Measurements from ENCODE around the gene TRAF5. TPM values are rescaled to one million over a fixed set of nuclear protein-coding genes. Genes with fewer than 3 reads are reported as not detected.

TRAF5 gene
- total RNA-seq, 2 donors from 2014 or later, result 45.1 to 52.6 TPM

DNA sequence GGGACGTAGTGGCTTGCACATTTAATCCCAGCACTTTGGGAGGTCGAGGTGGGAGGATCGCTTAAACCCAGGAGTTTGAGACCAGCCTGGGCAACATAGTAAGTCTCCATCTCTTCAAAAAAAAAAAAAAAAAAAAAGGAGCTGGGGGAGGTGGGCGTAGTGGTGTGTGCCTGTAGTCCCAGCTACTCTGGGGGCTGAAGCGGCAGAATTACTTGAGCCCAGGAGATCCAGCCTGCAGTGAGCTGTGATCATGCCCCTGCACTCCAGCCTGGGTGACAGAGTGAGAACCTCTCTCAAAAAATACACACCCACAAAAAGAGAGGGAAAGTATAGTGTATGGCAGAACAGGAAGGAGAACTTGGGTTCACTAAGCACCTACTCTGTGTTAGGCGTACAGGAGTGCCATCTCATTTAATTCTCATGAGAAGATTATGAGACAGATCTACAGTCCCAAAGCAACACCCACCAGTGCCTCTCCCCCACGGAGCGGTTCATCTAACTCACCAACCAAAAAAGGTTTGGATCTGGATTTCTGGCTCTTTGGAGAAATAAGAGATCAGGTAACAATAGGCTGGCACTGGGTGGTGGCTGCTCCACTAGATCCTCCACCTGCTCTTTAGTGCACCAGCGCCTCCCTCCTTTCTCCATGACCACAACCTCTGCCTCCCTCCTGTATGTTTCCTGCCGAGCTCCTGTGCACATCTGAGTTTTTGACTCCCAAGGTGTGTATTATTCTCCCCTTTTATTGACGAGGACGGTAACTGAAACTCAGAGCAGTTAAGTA, 1.4 kb upstream of the TRAF5 start:
- no peak for DNase-seq (ENCODE audit: low spot score)
- intact Hi-C loops (cut with DNase I), result loop anchor here in 1 of 2 donors (10.0 kb wide), 1 partner anchor 150 kb away; no protein-coding TSS in a partner anchor

DNA sequence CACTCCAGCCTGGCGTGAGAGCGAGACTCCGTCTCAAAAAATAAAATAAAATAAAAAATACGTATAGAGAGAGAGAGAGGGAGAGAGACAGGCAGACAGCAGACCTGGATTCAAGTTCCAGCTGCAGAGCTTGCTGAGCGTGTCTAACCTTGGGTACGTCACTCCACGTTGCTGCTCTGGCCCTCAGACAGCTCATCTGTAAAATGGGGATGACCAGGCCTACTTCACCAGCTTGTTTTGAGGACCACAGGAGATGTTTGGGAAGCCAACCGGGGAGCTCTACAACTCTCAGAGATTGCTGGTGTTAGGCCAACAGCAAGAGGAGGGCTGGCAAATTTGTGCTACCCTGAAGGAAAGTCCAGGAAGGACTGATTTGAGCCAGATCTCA, 499 bp upstream of the TRAF5 start:
- intact Hi-C loops (cut with DNase I), result loop anchor here in 1 of 2 donors (10.0 kb wide), 1 partner anchor 149 kb away; no protein-coding TSS in a partner anchor
- no peak for DNase-seq (ENCODE audit: low spot score)

DNA sequence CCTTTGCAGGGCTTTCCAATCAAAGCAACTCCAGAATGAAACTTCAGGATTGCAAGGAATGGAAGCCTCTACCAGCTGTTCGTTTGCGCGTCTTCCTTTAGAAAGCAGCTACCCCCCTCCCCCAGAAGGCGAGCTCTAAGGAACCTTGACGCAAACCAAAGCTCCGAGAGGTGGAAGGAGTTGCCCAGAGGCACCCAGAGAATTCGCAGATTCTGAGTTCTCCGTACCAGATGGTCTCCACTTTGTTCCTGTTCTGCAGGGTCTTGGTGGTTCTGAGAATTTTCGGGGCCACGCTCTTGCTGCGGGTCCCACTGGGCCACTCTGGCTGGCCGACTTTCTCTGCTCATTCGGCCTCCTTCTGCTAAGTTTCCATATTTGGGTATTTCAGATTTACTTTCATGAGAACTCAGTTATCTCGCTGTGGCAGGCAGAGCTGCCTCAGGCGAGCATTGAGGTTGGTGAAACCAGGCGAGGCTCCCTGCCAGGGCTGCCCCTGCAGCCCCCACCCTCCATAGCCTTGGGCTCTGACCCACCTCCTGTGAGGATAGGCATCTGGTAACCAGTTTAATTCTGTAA, 801 bp downstream of the TRAF5 start:
- intact Hi-C loops (cut with DNase I), result loop anchor here in 1 of 2 donors (10.0 kb wide), 1 partner anchor 147 kb away; no protein-coding TSS in a partner anchor
- DNase-seq (ENCODE audit: low spot score), result no peak

DNA sequence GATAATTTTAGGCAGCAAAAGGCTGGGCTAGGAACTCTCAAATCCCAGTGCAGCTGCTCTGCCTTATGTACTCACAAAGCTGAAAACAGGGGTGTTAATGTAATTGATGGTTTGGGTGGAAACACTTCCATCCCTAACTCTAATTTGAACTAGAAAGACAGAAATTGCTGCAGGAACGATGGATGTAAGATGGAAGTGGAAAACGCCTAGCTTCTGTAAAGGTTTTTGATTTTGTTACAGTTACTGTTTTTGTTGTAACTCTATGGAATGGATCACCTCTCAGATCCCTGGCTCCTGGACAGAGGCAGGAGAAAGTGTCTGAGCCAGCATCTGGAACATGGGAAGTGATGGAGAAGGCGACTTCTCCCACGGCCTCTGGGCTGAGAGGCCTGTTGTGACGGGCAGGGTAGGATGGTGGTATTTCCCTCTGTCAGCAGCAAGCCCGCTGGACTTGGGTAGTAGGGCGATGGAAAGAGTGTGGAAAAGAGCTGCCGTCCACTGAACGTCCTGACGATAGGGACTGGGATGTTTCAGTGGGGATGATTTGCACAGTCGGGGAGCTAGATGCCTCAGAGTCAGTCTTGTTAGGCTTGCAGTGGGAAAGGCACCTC, 1.6 kb downstream of the TRAF5 start:
- intact Hi-C loops (cut with DNase I), result loop anchor here in 1 of 2 donors (10.0 kb wide), 1 partner anchor 147 kb away; no protein-coding TSS in a partner anchor
- DNase-seq (ENCODE audit: low spot score), result no peak

DNA sequence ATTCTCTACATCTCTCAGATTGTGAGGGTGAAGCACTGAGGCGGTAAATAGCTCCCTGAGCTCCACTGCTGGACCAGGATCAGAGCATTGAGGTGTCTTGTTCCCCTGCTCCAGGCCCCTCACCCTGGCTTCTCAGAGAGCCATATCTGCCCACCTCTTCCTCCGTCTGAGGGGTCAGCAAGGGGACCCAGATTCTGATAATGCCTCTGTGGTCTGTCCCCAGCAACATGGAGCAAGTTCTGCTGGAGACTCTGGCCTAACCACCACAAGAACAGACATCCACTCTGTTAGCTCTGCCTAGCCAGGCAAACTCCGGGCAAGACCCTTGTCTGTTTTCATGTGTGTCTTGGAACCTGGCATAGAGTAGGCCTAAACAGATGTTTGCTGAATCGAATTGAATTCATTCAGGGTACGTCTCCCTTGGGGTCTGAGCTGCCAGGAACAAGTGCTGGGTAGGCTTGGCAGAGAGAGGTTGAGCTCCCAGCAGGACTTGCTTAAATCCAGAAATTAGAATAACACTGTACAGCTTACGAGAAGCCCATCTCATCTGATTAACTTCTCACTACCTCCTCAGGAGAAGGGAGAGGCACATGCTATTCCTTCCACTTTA, 2.3 kb downstream of the TRAF5 start:
- intact Hi-C loops (cut with DNase I), result loop anchor here in 1 of 2 donors (10.0 kb wide), 1 partner anchor 146 kb away; no protein-coding TSS in a partner anchor
- DNase-seq (ENCODE audit: low spot score), result no peak

DNA sequence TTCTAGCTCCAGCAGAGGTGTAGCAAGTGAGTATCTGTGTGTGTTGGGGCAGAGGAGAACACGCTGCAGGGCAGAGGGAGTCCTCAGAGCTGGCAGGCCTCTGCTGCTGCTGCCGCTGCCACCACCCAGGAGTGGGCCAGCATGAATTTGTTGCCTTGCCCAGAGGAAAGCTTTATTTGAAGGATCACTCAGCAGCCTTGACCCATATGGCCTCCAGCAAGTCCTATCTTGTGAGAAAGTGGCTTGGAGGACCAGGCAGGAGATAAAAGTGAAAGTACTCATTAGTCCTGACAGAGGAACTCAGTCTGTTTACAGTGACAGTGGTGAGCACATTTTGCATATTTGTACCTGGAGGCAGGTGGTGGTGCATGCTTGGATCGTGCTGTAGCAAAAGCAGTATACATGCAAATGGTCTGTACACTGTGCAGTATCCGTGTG, 3.1 kb downstream of the TRAF5 start:
- intact Hi-C loops (cut with DNase I), result loop anchor here (10.0 kb wide), 1 partner anchor 145 kb away; no protein-coding TSS in a partner anchor

DNA sequence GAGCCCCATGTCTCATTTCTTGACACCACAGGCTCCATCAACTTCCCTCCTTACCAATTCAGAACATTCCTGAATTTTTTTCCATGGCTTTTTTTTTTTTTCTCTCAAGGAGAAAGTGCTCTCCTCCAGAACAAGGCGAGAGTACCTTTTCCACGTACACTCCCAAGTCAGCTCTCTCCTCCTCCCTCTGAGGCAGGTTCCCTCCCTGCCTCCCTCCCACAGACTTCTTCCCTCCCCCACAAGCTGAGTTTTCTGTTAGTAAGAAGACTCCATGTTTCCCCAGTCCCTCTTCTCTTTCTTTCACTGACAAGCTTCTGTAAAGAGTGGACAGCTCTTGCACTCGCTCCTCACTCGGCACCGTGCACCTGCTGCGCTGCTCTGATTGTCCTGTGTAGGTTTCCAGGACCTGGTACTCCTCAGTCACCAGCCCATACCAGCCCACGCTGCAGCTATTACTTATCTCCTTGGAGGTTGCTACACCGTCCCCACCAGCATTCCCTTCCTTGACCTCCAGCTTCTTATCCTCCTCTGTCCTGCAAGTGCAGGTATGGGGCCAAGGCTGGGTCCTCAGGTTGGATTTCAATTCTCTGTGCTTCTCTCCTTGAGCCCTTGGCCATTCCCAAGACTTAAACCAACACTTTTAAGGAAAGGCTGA, 3.8 kb downstream of the TRAF5 start:
- DNase-seq (ENCODE audit: low spot score), result no peak
- intact Hi-C loops (cut with DNase I), result loop anchor here in 1 of 2 donors (10.0 kb wide), 1 partner anchor 144 kb away; no protein-coding TSS in a partner anchor

More for the DNA sequence above, 3.1 kb downstream of the TRAF5 start:
- no peak for DNase-seq (ENCODE audit: low spot score)

DNA sequence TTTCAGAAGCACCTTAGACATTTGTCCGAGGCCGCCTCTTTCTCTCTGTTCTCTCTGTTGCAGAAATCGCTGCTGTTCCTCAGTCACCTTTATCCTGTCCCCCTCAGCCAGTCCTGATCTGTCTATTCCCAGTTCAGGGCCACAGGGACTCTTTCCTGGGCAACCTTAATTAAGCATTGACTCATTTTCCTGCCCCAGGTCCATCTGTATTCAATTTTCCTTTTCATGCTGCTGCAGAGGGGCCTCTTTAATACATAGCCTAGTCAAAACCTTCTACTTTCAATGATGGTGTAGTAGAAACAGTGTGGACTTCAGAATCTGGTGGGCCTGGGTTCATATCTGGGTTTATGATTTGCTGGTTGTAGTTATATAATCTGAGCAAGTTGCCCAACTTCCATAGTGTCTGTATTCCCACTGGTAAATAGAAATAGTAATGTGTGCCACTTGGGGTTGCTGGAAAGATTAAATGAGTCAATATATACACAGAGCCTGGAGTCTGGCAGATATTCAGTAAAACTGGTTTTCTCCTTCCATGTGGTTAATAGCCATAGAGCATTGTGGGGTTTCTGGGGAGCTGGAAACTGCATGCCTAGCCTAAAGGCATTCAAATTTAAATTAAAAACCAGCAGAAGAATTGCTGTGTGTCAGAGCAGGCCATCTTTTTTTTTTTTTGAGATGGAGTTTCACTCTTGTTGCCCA, 4.5 kb downstream of the TRAF5 start:
- intact Hi-C loops (cut with DNase I), result loop anchor here in 1 of 2 donors (10.0 kb wide), 1 partner anchor 144 kb away; no protein-coding TSS in a partner anchor
- no peak for DNase-seq (ENCODE audit: low spot score)

DNA sequence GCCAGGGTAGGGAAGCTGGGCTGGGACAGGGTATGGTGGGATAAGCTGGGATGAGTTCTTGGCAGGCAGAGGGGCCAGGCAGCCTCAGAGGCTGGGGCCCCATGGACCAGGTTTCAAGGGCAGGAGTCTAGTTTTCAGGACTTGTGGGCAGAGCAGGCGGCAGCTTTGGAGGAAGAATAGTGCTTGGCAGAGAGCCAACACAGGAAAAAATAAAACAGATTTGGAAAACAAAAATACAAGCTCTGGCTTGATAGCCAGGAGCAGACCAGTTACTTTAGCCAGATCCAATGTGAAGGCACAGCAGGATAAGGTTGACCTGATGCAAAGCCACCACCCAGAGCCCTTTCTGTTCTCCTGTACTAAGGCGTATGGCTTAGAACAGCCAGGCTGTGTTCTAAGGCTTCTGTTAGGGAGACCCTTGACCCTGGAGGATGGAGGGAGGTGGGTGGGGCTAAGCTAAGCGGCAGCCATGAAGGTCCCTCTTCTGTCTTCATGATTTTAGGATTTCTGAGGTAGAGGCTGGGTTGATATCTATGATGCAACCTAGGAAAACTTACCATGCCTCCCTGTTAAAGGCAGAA, 5.5 kb downstream of the TRAF5 start:
- DNase-seq (ENCODE audit: low spot score), result no peak
- intact Hi-C loops (cut with DNase I), result loop anchor here in 1 of 2 donors (10.0 kb wide), 1 partner anchor 143 kb away; no protein-coding TSS in a partner anchor

DNA sequence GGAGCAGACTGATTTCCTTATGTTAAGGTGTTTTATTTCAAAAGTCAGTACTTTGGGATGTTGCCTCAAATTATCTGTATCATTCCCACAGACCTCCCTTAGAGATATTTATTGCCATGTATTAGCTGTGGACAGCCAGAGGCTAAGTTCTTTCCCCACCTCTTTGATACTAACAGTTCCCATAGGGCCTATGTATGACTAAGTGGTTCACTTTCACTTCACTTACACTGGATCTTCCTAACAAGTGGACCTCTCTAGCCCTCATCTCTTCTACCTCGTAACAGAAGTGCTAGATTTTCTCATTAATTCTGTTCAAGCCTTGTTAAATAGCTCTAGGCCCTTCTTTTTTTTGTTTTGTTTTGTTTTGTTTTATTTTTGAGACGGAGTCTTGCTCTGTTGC, 6.2 kb downstream of the TRAF5 start:
- intact Hi-C loops (cut with DNase I), result loop anchor here in 1 of 2 donors (10.0 kb wide), 1 partner anchor 142 kb away; no protein-coding TSS in a partner anchor
- DNase-seq (ENCODE audit: low spot score), result no peak

DNA sequence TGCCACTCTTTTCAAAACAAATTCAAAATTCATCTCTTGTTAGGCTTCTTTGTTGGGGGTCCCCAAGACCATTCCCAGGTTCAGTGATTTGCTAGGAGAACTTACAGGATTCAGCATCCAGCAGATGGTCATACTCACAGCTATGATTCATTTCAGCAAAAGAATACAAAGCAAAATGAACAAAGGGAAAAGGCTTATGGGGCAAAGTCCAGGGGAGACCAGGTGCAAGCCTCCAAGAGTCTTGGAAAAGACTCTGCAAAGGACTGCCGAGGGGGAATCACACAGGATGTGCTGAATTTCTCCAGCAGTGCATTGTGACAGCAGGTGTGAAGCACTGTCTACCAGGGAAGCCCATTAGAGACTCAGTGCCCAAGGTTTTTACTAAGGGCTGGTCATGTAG, 7.3 kb downstream of the TRAF5 start:
- intact Hi-C loops (cut with DNase I), result loop anchor here in 1 of 2 donors (10.0 kb wide), 1 partner anchor 141 kb away; no protein-coding TSS in a partner anchor
- DNase-seq (ENCODE audit: low spot score), result no peak

DNA sequence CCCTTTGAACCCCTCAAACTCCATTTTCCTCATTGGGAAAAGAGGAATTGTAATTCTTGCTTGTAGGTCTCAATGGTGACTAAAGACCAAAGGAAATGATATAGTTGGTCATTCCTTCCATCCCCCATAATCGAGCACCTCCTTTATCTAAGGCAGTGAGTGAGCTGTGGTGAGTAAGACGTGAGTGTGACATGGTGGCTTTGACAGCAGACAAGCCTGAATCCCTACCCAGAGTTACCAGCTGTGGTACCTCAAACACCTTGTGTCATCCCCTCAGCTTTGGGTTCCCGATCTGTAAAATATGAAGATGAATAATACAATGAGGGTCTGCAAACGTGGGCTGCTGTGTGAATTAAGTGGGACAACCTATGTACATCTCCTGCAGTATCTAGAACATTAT, 8.4 kb downstream of the TRAF5 start:
- intact Hi-C loops (cut with DNase I), result loop anchor here in 1 of 2 donors (10.0 kb wide), 1 partner anchor 140 kb away; no protein-coding TSS in a partner anchor
- DNase-seq (ENCODE audit: low spot score), result no peak

DNA sequence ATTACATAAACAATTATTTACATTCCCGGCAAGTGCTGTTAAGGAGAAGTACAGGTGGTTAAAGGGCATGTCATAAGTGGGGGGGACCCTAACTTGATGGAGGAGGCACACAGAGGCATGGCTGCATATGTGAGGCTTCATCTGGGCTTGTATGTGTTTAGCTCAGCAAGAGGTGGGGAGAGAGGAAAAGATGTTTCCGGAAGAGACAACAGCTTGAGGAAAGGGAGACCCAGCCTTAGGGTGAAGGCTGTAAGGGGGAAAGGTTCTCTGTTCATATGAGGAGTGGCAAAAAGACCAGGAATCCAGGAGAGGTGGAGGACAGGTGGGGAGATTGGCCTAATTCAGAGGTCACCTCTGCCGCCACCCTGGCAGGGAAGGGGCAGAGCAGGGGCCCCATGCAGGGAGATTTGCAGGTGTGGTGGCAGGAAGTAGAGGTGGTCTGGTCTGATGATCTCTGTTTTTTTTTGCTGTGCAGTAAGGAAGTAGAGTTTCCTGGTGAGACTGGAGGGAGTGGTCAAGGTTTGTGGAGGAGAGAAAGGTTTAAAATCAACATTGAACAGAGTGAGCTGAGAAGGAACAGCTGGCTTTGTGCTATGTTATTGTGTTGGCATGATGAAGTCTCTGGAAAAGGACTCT, 9.0 kb downstream of the TRAF5 start:
- no peak for DNase-seq (ENCODE audit: low spot score)
- intact Hi-C loops (cut with DNase I), result loop anchor here in 1 of 2 donors (10.0 kb wide), 1 partner anchor 139 kb away; no protein-coding TSS in a partner anchor

DNA sequence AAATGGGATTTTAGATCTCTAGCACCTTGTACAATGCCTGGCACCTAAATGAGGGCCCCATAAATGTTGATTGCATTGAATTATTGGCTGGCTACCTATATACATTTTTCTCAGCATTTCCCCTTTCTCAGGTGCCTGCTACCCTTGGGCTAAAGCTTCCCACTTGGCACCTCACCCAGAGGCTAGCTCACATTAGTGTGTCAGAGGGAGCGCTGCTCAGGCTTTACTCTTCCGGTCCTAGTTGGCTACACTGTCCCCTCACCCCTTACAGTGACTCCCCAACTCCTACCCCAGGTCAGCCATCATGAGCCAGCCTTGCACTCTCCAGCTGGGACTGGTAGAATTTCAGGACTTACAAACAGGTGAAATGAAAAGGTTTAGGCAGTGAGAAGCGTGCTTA, 9.5 kb downstream of the TRAF5 start:
- intact Hi-C loops (cut with DNase I), result loop anchor here in 1 of 2 donors (10.0 kb wide), 1 partner anchor 139 kb away; no protein-coding TSS in a partner anchor
- no peak for DNase-seq (ENCODE audit: low spot score)

DNA sequence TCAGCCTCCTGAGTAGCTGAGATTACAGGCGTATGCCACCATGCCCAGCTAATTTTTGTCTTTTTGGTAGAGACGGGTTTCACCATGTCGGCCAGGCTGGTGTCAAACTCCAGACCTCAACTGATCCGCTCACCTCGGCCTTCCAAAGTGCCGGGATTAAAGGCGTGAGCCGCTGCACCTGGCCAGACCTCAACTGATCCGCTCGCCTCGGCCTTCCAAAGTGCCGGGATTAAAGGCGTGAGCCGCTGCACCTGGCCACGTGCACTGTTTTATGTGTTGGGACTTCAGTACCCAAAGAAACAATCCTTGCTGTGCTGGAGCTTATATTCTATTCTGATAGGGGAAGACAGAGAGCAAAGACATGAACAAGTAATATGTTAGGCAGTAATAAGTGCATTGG, 10.1 kb downstream of the TRAF5 start:
- intact Hi-C loops (cut with DNase I), result loop anchor here in 1 of 2 donors (10.0 kb wide), 1 partner anchor 138 kb away; no protein-coding TSS in a partner anchor
- no peak for DNase-seq (ENCODE audit: low spot score)

DNA sequence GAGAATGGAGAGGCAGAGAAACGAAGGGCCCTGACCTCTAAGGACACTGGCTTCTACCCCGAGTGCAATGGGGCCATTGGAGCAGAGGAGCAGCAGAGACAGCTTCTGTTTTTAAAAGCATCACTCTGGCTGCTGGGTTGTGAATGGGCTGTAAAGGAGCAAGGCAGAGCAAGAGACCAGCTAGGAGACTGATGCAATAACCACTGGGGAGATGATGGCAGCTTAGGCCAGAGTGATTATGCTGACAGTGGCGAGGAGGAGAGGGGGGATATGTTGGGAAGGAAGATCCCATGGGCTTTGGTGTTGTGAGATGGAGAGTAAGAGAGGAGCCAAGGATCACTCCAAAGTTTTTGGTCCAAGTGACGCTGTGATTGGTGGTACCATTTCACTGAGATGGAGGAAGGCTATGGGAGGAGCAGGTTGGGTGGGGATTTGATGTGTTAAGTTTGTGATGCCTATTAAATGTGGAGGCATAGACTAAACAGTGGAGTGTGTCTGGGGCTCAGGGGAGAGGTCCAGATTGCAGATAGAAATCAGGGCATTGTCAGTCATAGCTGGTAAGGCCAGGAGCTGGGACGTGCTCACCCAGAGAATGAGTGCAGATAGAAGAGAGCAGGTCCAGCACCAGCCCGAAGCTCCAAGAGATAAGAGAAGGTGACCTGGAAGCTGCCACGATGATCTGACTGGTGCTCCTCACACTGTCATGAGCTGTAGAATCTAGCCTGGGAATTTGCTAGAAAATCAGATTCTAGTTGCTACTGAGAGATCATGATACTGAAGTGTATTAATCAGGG, 11.0 kb downstream of the TRAF5 start:
- DNase-seq (ENCODE audit: low spot score), result no peak
- intact Hi-C loops (cut with DNase I), result loop anchor here in 1 of 2 donors (10.0 kb wide), 1 partner anchor 137 kb away; no protein-coding TSS in a partner anchor

Measured in posterior vena cava (tissue), 2 donors.